Spleen (tissue), 7 donors: ENCODE measurements around the gene PVR.

Experiments used
- POLR2AphosphoS5 ChIP-seq, 3 donors: sonication (generic); formaldehyde crosslinking; IDR thresholded peaks; one replicate each; pipeline ENCODE4 v1.5.1; 2017; ENCODE audit warnings: antibody characterized with exemption in 3 of 3
- TF ChIP-seq, protein P1 (sequence below), 11 experiments: fragments of 200-600 bp in 7 of 11; fragments of 450-650 bp in 4 of 11; sonication (generic) in 4 of 11; IDR thresholded peaks in 8 of 11; conservative IDR thresholded peaks in 3 of 11; 1 replicate in 7 of 11; 2 replicates in 4 of 11; pipeline versions ENCODE4 v1.4.0 to v1.8.0; 2016 to 2021; ENCODE audit warnings: antibody characterized with exemption in 11 of 11, inconsistent platforms in 4 of 11, mild to moderate bottlenecking in 1 of 11
- donor health status: DM: no; HTN: no; CAD: no; lungs with moderate emphysema.
- donor health status: DM: no; HTN: no; CAD: no.
- donor health status: DM: no; HTN: no; CAD: no.

DNA sequence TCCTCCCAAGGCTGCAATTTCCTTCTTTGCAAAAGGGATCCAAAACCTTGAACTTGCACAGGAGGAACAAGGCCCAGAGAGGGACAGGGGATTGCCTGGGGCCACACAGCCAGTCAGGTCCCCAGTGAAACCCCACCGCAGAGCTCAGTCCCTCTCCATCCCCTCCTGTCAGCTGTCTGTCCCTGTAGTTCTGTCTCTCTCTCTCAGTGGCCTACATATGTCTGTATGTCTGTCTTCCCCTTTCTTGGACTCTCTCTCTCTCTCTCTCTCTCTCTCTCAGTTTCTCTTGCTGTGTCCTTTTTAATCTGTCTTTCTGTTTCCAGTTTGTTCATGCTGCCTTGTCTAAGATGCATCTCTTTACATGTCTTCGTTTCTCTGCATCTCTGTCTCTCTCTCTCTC is 39.1 kb downstream of the PVR start:
- TF ChIP-seq, protein P1, sequence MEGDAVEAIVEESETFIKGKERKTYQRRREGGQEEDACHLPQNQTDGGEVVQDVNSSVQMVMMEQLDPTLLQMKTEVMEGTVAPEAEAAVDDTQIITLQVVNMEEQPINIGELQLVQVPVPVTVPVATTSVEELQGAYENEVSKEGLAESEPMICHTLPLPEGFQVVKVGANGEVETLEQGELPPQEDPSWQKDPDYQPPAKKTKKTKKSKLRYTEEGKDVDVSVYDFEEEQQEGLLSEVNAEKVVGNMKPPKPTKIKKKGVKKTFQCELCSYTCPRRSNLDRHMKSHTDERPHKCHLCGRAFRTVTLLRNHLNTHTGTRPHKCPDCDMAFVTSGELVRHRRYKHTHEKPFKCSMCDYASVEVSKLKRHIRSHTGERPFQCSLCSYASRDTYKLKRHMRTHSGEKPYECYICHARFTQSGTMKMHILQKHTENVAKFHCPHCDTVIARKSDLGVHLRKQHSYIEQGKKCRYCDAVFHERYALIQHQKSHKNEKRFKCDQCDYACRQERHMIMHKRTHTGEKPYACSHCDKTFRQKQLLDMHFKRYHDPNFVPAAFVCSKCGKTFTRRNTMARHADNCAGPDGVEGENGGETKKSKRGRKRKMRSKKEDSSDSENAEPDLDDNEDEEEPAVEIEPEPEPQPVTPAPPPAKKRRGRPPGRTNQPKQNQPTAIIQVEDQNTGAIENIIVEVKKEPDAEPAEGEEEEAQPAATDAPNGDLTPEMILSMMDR (IDR thresholded peaks at IDR 0.05 in 8 of 11, conservative IDR thresholded peaks at IDR 0.05 in 3 of 11): no peak
- no peak for TF ChIP-seq POLR2AphosphoS5 (IDR thresholded peaks at IDR 0.05)
